ENCODE results near the gene DYNC1I1.

DNA sequence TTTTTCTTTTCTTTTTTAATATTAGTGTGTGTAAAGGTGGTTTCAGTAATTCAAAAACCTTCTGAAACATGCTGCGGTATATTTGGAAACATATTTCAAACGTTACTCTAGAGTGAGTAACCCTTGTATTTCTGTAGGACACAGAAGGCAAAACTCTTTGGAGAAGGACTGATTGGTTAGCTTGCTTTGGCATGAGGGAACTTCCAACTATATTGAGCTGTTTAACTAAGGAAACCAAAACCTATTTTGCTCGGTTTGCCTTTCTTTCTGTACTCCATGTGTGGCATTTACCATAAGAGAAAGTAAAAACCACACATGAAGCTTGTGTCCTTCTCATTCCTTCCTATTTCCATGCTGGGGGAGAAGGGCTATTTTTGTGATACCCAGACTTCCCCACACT lies 149.8 kb downstream of the DYNC1I1 start:
- no peak for TF ChIP-seq POLR2A (IDR thresholded peaks at IDR 0.05)
- TF ChIP-seq, protein P1, sequence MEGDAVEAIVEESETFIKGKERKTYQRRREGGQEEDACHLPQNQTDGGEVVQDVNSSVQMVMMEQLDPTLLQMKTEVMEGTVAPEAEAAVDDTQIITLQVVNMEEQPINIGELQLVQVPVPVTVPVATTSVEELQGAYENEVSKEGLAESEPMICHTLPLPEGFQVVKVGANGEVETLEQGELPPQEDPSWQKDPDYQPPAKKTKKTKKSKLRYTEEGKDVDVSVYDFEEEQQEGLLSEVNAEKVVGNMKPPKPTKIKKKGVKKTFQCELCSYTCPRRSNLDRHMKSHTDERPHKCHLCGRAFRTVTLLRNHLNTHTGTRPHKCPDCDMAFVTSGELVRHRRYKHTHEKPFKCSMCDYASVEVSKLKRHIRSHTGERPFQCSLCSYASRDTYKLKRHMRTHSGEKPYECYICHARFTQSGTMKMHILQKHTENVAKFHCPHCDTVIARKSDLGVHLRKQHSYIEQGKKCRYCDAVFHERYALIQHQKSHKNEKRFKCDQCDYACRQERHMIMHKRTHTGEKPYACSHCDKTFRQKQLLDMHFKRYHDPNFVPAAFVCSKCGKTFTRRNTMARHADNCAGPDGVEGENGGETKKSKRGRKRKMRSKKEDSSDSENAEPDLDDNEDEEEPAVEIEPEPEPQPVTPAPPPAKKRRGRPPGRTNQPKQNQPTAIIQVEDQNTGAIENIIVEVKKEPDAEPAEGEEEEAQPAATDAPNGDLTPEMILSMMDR (IDR thresholded peaks at IDR 0.05), result no peak
